ENCODE data around the gene DZIP1.
"Not testable (repeated sequence)": the region's sequence is repeated elsewhere in the genome, so short reads cannot be mapped to it uniquely, and the experiment has no call there.

Gene DZIP1

DNA sequence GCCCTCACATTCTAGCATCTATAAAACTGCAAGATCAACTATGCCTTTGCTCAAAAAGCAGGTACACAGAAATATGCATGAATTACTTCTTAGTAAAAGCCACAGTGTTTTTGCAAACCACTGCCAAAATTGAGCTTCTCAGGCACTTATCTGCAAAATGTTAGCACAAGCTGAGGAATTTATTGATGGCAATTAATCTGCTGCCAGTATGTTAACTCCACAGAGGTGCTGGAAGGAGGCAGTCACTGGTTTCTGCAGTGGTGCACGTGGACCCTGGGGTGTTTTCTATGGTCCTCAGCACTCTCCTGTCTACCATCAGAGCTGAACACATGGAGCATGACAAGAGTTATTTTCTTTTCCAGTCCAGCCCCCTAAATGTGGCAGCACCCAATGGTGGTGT lies 47.8 kb downstream of the DZIP1 start:
- DNase-seq = no peak

DNA sequence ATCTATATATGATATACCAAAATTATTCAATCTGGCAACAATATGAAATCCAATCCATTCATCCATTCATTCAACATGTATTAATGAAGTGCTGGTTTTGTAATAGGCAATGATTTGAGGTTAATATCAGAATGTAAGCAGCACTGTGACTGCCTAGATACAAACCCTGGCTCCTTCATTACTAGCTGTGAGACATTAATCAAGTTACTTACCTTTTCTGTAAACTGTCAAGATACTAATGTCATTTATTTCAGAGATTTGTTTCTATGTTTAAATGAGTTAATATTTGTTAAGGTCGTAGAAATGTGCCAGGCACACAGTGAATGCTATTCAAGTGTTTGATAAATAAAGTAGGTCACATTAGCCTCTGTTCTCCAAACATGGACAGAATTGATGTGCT lies 51.0 kb downstream of the DZIP1 start:
- no peak for DNase-seq

DNA sequence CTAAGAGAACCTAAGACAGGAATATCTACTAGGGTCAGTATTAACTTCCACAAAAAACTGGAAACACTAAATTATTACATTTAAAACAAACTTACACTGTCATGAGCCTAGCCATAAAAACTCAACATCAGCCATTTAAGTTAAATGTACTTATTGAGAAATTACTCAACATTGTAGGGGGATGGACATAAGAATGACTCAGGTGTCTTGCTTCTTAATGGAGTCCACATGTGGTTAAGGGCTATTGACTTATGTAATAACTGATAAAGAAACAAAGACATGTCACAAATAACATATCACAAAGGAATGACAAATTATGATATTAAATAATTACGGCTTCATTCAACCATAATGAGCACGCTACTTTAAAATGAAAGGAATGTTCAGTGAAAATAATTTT lies 55.8 kb downstream of the DZIP1 start:
- no peak for DNase-seq

DNA sequence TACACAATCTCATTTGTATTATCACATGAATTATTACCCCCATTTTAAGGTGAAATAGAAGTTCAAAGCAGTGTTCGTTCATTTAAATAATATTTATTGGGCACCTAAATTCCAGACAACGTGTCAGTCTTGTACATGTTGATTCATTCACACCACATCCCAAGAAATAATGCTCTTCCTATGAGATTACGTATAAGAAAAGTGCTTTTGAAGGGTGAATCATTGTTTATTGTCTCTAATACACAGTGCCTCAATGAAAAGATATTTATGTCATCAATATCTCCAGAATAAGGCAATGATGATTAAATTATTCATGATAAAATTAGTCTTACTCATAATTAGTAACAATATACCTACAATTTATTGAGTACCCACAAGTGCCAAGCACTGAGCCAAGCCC lies 56.4 kb downstream of the DZIP1 start:
- no peak for DNase-seq

DNA sequence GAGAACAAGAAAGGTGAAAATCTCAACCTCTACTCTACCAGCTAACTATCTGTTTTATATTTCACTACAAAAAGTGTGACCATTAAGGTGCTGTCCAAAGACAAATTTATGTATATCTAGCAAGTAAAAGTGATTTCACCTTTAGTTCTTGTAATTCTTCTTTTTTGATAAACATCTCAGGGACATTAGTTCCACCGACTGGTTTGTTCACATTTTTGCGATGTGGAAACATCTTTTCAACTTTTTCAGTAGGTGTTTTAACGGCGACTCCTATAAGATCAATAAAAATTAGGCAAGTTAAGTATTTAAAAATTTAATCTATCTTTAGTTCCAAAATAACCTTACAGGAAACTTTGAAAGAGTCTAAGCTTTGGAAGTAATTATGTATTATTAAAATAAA lies 58.6 kb downstream of the DZIP1 start:
- no peak for DNase-seq

DNA sequence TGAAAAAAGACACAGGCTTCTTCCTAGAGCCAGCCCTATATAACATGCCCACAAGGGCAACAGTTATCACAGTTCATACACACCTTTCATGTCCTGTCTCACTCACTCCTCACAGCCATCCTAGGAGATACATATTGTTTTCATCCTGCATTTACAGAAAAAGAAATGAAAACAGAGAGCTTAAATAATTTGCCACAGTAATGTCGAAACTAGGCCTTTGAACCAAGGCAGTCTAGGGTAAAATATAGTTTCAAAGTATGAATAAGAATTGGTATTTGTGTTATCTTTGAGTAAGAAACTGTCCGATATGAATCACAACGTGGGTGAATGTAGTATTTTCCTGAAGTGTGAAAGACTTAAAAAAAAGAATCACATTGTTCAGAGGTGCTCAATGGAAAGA lies 65.2 kb downstream of the DZIP1 start:
- DNase-seq = no peak

DNA sequence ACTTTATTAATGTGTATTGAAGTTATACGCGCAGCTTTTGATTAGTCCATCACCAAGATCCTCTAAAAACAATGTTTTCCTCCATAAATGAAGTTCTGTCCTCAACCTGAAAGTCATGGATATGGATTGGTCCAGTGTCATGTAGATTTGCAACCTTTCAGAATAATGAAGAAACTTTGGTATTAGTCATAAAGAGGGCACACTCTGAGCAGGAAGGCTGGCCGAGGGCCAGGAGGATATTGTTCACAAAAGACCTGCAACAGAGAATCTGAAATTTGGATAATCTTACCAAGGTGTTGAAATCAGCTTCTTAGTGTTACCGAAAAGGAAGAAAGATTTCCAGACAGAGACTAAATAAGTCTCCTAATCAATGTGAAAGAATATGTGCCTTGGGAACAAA lies 71.3 kb downstream of the DZIP1 start:
- DNase-seq = no peak

DNA sequence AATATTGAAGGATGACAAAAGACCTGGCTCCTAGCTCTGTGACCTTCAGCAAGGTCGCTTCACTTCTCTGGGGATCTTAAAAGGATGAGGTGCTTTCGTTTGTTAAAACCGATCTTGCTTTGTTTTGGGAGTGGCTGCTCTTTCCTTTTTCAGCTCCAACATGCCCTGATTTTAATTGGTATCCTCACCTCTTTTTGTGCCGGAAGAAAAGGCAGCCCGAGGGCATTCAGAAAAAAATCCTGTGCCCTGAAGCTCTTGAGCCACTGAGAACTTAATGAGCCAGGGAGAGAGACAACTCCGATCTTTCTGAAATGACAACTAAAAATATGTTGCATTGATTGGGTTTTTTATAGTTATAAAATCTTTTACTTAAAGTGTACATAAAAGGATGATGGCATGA lies 72.6 kb downstream of the DZIP1 start:
- DNase-seq = no peak

DNA sequence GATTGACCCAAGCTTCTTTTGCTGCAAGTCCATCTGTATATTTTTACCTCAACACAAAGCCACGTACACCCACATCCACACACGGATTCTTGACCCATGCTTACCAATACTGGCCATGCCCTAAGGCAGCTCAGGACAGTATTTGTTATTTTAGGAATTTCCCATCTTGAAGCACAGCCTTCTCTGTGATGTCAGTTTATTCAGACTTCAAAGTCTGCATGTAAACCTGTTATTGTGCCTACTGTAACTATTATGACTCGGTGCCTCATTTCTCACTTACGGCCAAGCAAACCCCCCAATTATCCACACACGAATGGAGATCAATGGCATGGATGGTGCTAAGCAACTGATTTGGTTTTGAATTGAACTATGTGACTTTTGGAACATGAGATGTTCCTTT lies 74.5 kb downstream of the DZIP1 start:
- DNase-seq = no peak

DNA sequence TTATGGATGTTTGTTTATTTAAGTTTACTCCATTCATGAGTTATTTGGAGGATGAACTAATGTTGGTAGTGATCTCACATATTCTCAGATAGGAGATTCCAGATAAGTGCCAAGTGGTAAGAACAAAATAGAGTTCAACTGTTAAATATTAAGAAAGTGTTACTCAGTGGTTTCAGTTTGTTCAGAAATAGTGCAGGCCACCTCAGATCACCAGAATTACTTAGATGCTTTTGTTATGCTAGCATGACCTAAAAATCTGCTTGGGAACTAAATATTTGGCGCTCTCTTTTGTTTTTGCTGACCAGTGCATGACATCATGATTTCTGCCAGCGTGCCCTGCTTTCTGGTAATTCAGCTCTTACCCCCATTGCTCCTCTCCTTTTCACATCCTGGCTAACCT lies 76.4 kb downstream of the DZIP1 start:
- DNase-seq = no peak

DNA sequence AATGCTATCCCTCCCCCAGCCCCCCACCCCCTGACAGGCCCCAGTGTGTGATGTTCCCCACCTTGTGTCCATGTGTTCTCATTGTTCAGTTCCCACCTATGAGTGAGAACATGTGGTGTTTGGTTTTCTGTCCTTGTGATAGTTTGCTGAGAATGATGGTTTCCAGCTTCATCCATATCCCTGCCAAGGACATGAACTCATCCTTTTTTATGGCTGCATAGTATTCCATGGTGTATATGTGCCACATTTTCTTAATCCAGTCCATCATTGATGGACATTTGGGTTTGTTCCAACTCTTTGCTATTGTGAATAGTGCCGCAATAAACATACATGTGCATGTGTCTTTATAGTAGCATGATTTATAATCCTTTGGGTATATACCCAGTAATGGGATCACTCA lies 78.7 kb downstream of the DZIP1 start:
- not testable (repeated sequence) for DNase-seq

DNA sequence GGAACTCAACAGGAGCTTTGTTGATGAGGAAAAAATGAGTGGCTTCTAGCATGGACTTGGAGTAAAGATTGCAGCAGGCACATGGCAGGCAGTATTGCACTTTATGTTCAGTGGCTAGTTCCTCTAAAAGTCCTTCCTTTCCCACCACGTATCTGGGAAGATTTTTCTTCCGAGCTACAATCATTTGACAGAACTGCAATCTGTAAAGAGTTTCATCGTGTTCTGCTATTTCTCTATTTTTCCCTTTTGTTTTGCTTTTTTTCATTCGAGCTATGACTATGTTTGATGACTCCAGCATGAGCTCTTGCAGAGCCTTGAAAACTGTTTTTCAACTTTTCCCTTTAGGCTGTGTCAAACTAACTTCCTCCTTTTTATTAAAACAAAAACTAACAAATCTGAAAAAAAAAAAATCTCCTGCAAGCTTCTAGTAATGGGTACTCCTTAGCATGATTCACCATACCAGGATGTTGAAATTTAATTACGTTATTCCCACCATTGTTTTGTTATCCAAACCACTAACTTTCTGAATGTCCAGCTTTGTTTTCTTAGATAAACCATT lies 79.7 kb downstream of the DZIP1 start:
- DNase-seq = no peak

DNA sequence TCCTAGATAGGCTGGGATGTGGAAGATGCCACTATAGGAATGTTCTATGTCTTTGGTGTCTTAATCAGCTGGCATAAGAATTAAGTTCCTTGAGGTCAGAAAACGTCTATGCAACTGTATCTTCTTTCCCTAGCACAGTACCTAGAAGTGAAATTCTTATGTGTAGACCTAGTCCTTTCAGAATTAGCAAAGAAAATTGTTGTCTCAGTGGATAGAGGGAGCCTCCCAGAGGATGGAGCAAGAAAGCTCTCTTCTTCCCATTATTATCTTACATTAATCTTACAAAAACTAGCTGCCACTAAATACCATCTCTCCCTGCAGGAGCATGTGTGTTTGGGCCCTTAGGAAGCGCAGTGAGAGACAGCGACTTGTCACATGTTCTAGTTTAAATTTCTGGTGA lies 80.4 kb downstream of the DZIP1 start:
- DNase-seq = no peak

DNA sequence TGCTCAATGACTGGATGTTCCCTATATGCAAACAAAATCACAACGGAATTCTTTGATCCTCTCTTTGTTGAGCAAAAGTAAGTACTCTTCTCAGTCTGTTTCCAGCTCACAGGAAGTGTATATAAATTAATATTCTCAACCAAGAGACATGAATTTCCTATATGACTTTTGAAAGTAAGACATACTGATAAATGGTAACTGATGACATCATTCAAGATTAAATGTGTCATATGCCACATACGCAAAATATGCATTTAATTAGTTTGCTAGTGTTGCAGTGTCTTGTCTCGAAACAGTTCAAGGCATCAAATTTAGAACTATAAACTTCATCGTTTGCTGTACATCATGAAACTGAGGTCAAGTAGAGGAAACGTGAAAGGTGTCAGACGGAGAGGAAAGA lies 84.1 kb downstream of the DZIP1 start:
- DNase-seq = no peak

DNA sequence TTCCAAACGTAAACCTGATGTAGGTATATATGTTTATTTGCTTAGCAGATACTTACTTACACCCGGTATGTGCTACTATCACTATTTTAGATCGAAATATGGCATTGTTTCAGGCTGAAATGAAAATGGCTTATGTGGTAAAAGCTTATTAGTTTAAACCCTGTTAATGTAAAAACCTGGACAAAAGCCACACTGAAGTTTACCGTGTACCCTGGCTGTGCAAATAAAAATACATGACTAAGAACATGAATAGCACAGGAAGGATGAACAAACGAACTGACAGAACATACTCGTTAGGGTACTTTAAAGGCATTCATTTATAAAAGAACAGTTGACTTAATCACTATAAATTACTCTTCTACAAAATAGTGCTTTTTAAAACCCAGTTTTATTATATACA lies 85.4 kb downstream of the DZIP1 start:
- no peak for DNase-seq

DNA sequence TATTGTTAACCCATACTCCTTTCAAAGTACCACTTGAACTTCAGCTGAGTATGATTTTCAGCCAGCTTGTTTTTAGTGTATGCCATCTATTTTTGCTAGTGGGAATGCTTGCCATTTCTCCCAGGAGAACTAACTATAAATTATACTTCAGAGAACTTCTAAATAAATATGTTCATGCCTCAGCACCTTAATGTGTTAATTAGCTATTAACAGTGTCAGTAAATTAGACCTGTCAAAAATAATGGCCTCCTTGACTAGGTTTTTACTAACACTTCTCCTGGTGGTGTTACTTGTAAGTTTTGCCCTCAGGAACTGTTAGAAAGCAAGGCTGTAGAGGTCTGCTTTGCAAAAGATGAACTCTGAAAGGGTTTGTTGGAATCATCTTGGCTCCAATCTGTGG lies 87.5 kb downstream of the DZIP1 start:
- DNase-seq = no peak

DNA sequence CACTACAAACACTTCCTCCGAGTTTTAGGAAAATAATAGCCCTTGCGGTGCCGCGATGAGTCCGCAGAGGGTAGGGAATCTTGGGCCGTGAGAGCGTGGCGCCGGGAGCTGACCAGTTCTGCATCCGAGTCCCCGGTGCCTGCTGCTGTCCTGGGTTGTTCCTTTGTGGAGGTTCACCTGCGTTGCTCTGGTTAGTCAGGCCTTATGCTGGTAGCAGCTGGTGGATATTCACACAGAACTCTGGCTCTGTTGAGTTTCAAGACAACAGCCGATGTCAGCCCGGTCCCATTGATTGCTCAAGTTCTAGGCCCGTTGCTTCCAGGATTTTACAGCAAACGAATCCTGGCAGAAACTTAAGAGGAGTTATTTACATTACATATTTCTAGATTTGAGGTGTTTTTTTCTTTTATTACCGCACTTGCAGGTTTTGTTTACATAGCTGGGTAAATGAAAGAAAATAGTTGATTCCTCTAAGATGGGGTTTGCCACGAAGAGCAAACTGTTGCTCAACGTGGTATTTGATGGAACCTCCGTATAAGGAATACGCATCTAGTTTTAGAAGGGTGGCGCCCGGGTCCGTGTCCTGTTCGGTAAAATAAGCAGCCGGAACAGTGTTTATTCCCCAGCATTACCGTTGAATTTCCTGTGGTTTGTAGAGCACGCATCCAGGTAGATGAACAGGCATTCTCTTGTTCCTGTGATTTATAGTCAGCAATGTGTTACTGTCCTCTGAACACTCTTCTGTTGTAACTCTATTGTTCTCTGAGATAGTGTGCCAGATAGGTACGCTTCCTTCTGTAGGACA lies 90.7 kb downstream of the DZIP1 start:
- DNase-seq = no peak

DNA sequence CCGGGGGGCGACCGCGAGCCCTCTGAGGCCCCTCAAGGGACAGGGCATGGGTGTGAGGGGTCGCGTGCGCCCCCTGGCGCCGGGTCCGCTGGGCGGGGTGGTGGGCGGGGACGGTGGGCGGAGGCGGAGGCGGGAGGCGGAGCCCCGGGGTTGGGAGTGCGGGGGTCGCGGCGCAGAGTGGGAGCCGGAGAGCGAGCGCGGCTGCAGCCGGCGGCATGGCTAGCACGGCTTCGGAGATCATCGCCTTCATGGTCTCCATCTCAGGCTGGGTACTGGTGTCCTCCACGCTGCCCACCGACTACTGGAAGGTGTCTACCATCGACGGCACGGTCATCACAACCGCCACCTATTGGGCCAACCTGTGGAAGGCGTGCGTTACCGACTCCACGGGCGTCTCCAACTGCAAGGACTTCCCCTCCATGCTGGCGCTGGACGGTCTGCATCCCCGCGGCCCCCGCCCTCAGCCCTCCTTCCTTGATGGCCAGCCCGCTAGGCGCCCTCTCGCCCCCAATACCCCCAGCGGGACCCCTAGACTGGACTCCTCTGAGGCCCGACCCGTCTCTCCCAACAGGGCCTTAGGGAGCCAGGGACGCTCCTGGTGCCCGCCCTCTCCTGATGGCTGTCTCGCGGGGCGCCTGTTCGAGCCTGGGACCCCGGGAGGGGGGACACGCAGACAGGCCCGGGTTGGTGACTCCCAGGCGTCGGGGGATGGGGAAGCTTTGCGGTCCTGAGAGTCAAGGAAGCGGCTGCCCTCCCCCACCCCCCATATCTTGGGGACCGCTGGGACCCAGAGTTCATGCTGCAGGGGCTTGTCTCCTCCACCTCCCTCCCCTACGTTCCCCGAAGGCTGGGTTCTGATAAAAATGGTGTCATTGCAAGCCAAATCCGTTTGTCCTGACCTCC lies 91.7 kb downstream of the DZIP1 start, which contains the start of gene CLDN10:
Gene CLDN10 (plus strand): TSS at position 182 of the 903 bp plus-strand sequence. CDS start 34 bp downstream, at position 216.
- no peak for DNase-seq

DNA sequence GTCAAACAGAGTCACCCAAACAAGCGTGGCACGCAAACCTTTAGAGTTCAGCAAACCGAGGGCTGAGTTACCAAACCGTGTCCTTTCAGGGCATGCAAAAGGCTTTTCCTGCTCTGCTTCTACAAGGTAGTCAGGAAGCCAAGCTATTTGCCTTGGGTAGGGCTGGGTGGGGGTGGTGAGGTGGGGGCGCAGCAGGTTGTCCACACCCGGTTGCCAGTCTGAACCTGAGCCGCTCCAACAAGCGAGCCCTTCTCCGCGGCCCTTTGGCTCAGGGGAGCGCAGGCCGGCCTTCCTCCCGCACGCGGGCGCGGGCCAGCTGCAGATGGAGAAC lies 92.3 kb downstream of the DZIP1 start:
- DNase-seq = no peak

DNA sequence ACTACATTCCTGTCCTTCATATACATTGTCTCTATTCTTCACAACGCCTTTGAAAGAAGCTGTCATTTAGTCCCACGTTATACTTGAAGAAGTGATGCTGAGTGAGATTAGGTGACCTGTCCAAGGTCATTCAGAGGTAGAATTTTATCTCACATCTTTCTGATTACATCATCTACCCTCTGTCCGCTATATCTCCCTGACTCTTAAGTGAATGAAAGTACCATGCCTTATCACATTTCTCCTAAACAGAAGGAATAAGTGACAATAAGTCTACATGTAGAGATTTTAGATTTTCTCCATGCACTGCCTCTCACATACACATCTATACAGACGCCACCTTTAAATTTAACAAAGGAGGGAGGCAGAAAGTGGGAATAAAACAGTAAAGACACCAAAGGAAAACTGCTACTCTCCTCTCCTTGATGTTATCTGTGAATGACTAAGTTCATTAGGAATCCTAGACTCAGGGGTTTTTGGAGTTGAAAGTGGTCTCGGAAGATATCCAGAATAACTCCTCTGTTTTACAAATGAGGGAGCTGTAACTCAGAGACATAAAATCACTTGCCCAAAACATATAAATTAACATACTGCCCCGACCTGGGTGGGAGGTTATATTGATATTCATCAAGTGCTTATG lies 96.9 kb downstream of the DZIP1 start:
- no peak for DNase-seq

DNA sequence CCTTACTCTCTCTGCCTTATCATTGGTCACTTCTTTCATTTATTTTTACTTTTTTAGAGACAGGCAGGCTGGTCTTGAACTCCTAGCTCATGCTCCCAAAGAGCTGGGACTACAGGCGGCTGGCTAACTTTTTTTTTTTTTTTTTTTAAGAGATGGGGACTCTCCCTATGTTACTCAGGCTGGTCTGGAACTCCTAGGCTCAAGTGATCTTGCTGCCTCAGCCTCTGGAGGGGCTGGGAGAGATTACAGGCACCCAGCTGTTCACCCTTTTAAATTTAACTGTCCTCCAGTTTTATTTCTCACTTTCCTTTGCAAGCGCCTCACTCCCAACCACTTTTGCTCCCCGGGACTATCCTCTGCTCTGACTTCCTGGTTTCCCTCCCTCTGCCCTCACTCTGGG lies 97.6 kb downstream of the DZIP1 start:
- no peak for DNase-seq

DNA sequence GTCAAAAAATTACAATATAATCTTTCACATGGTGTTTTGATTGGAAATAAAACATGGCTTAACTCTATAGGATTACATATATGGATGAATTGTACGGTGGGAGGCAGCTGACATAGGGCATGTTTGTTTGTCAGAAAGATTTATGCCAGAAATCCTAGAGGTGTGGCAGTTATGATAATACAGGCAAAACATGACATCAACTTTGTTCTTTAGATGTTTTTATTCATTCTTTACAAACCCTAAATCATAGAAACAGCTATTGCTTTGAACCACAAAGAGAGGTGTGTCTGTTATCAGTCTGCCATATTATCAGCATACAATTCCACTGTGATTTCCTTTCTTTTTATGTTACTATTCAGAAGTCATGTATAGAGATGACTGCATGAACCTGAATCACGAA lies 100.2 kb downstream of the DZIP1 start:
- no peak for DNase-seq

DNA sequence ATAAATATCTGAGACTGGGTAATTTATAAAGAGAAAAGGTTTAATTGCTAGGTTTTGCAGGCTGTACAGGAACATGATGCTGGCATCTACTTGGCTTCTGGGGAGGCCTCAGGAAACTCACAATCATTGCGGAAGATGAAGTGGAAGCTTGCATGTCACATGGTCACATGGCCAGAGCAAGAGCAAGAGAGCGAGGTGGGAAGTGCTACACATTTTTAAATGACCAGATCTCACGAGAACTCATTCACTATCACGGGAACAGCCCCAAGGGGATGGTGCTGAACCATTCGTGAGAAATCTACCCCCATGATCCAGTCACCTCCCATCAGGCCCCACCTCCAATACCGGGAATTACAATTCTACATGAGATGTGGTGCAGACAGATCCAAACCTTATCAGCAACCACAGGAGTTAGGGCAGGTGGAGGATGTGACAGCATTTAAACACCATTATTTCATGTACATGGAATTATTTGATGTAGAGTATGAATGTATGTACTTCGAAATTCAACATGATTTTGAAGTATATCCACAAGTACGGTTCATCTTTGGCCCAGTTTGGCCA lies 102.5 kb downstream of the DZIP1 start:
- DNase-seq = no peak
